Stomach (tissue), 4 donors: ENCODE results near the gene PDCD1.

Experiments
- EP300 ChIP-seq: sonication (generic); formaldehyde crosslinking; IDR thresholded peaks from one replicate; pipeline ENCODE4 v1.6.1; 2017; ENCODE audit warnings: antibody characterized with exemption
- POLR2AphosphoS5 ChIP-seq, 3 donors: sonication (generic); formaldehyde crosslinking; IDR thresholded peaks; one replicate each; pipeline ENCODE4 v1.6.1; 2016; ENCODE audit warnings: antibody characterized with exemption in 3 of 3
- TF ChIP-seq, protein P1 (sequence below), 7 experiments: fragments of 450-650 bp in 4 of 7; fragments of 200-600 bp in 3 of 7; sonication (generic) in 3 of 7; IDR thresholded peaks; one replicate each; pipeline ENCODE4 v1.5.1; 2016 to 2019; ENCODE audit warnings: antibody characterized with exemption in 7 of 7, control low read depth in 2 of 7, mild to moderate bottlenecking in 1 of 7

GRCh38 chr2:241860184-241861078 lies 1.7 kb upstream of the PDCD1 start:
- TF ChIP-seq, protein P1, sequence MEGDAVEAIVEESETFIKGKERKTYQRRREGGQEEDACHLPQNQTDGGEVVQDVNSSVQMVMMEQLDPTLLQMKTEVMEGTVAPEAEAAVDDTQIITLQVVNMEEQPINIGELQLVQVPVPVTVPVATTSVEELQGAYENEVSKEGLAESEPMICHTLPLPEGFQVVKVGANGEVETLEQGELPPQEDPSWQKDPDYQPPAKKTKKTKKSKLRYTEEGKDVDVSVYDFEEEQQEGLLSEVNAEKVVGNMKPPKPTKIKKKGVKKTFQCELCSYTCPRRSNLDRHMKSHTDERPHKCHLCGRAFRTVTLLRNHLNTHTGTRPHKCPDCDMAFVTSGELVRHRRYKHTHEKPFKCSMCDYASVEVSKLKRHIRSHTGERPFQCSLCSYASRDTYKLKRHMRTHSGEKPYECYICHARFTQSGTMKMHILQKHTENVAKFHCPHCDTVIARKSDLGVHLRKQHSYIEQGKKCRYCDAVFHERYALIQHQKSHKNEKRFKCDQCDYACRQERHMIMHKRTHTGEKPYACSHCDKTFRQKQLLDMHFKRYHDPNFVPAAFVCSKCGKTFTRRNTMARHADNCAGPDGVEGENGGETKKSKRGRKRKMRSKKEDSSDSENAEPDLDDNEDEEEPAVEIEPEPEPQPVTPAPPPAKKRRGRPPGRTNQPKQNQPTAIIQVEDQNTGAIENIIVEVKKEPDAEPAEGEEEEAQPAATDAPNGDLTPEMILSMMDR (IDR thresholded peaks at IDR 0.05), result no peak
- no peak for TF ChIP-seq POLR2AphosphoS5 (IDR thresholded peaks at IDR 0.05)
- no peak for TF ChIP-seq EP300
